H1 (cell line): ENCODE data around the gene KCNQ1OT1. TPM values are rescaled to one million over a fixed set of nuclear protein-coding genes. Genes with fewer than 3 reads are reported as not detected.

Source experiments
- CTCF ChIA-PET: fragments of 300-600 bp; sonication (Branson Sonifier 250); formaldehyde crosslinking; loops from one replicate; lab custom pipeline; 2021; ENCODE audit not compliant: partially characterized antibody; lab: Charles Lee
- POLR2A ChIA-PET: fragments of 300-600 bp; sonication (Branson Sonifier 250); formaldehyde crosslinking; loops from one replicate; lab custom pipeline; 2021; ENCODE audit warnings: inconsistent platforms; ENCODE audit not compliant: partially characterized antibody; lab: Charles Lee
- DNase-seq, 2 experiments: peaks; one replicate each; pipeline versions ENCODE4 v3.0.0 to v3.0.0-alpha.2; 2010 to 2022; ENCODE audit warnings: low spot score in 2 of 2, low read depth in 1 of 2, mixed read lengths in 1 of 2
- FAIRE-seq: peaks from 2 replicates; lab custom pipeline; 2011; peaks lifted over from hg19 to GRCh38; lab: Jason Lieb, UNC
- H2AFZ ChIP-seq: 2 replicates; pipeline ENCODE4 v1.8.1; 2012; ENCODE audit warnings: low read length, inconsistent platforms
- H2AK5ac ChIP-seq: 2 replicates; pipeline ENCODE4 v1.6.1; 2013; ENCODE audit warnings: low read depth, low read length
- H2BK120ac ChIP-seq: replicated peaks from 2 replicates; pipeline ENCODE3; 2013; ENCODE audit warnings: low read depth, low read length, inconsistent platforms
- H2BK12ac ChIP-seq: 2 replicates; pipeline ENCODE4 v1.6.1; 2013; ENCODE audit warnings: low read depth, low read length
- H2BK15ac ChIP-seq: 2 replicates; pipeline ENCODE4 v1.6.1; 2013; ENCODE audit warnings: low read length
- H2BK20ac ChIP-seq: 2 replicates; pipeline ENCODE4 v1.6.1; 2013; ENCODE audit warnings: low read length
- H2BK5ac ChIP-seq: 2 replicates; pipeline ENCODE4 v1.6.1; 2013; ENCODE audit warnings: low read depth, low read length
- H3K14ac ChIP-seq: 2 replicates; pipeline ENCODE4 v1.6.1; 2013; ENCODE audit warnings: inconsistent platforms; ENCODE audit not compliant: insufficient read length
- H3K18ac ChIP-seq: 2 replicates; pipeline ENCODE4 v1.6.1; 2013; ENCODE audit warnings: low read length; ENCODE audit errors: extremely low read depth
- H3K23ac ChIP-seq: 2 replicates; pipeline ENCODE4 v1.6.1; 2013; ENCODE audit warnings: inconsistent platforms; ENCODE audit not compliant: insufficient read length
- H3K23me2 ChIP-seq: 2 replicates; pipeline ENCODE4 v1.6.1; 2013; ENCODE audit warnings: low read depth, low read length
- H3K27ac ChIP-seq: 2 replicates; pipeline ENCODE4 v1.6.1; 2011; ENCODE audit warnings: low read depth, low read length, inconsistent platforms
- H3K27me3 ChIP-seq, 4 experiments: replicated peaks in 1 of 4; 1 replicate in 1 of 4; 2 replicates in 3 of 4; pipeline versions ENCODE4 v1.6.1 to v1.8.1; 2011 to 2013; ENCODE audit warnings: low read length in 3 of 4, mild to moderate bottlenecking in 3 of 4, inconsistent platforms in 2 of 4, mixed read lengths in 2 of 4, moderate library complexity in 1 of 4; ENCODE audit not compliant: control insufficient read depth in 3 of 4, insufficient read depth in 3 of 4; ENCODE audit errors: extremely low read depth in 1 of 4
- H3K36me3 ChIP-seq, 4 experiments: 2 replicates each; pipeline versions ENCODE4 v1.6.1 to v1.8.1; 2011 to 2013; ENCODE audit warnings: mild to moderate bottlenecking in 4 of 4, low read length in 3 of 4, moderate library complexity in 2 of 4, control low read depth in 1 of 4, inconsistent platforms in 1 of 4; ENCODE audit not compliant: insufficient read depth in 4 of 4, control insufficient read depth in 2 of 4
- H3K4ac ChIP-seq: replicated peaks from 2 replicates; pipeline ENCODE3; 2013; ENCODE audit warnings: low read length, low read depth, mixed read lengths, inconsistent platforms; ENCODE audit not compliant: insufficient read length
- H3K4me1 ChIP-seq, 4 experiments: replicated peaks in 1 of 4; 1 replicate in 1 of 4; 2 replicates in 3 of 4; pipeline versions ENCODE4 v1.6.1 to v1.8.1; 2011 to 2013; ENCODE audit warnings: low read length in 3 of 4, inconsistent platforms in 2 of 4, mixed read lengths in 1 of 4; ENCODE audit not compliant: insufficient read depth in 4 of 4, control insufficient read depth in 3 of 4
- H3K4me2 ChIP-seq, 2 experiments: 2 replicates each; pipeline versions ENCODE4 v1.6.1 to v1.8.1; 2011 to 2013; ENCODE audit warnings: low read depth in 2 of 2, low read length in 2 of 2, control low read depth in 1 of 2, inconsistent platforms in 1 of 2, mild to moderate bottlenecking in 1 of 2; ENCODE audit not compliant: insufficient read depth in 1 of 2
- H3K4me3 ChIP-seq, 4 experiments: fragments of 200-600, 300-600 bp in 1 of 4; sonication (generic), shearing (Covaris generic), sonication (Bioruptor Twin) in 1 of 4; 2 replicates each; pipeline versions ENCODE4 v1.5.1 to v1.8.1; 2011 to 2016; ENCODE audit warnings: low read length in 4 of 4, low read depth in 3 of 4, control low read depth in 2 of 4, inconsistent platforms in 2 of 4, mild to moderate bottlenecking in 2 of 4, mixed read lengths in 1 of 4, moderate library complexity in 1 of 4; ENCODE audit not compliant: insufficient read depth in 2 of 4; ENCODE audit errors: extremely low read depth in 1 of 4
- H3K56ac ChIP-seq: replicated peaks from 2 replicates; pipeline ENCODE3; 2013; ENCODE audit warnings: low read depth, mild to moderate bottlenecking, mixed read lengths, low read length, inconsistent platforms; ENCODE audit not compliant: insufficient read length
- H3K79me1 ChIP-seq: 2 replicates; pipeline ENCODE4 v1.6.1; 2013; ENCODE audit warnings: low read depth, low read length, control low read depth
- H3K79me2 ChIP-seq, 2 experiments: 2 replicates each; pipeline versions ENCODE4 v1.6.1 to v1.8.1; 2012 to 2013; ENCODE audit warnings: low read length in 2 of 2, mild to moderate bottlenecking in 2 of 2, inconsistent platforms in 1 of 2; ENCODE audit not compliant: insufficient read depth in 2 of 2, control insufficient read depth in 1 of 2
- H3K9ac ChIP-seq, 4 experiments: replicated peaks in 1 of 4; 1 replicate in 1 of 4; 2 replicates in 3 of 4; pipeline versions ENCODE4 v1.6.1 to v1.8.1; 2011 to 2013; ENCODE audit warnings: low read depth in 3 of 4, low read length in 3 of 4, control low read depth in 2 of 4, mild to moderate bottlenecking in 2 of 4, moderate library complexity in 2 of 4, inconsistent platforms in 1 of 4; ENCODE audit errors: extremely low read depth in 1 of 4
- H3K9me3 ChIP-seq, 2 experiments: 2 replicates each; pipeline versions ENCODE4 v1.6.1 to v1.8.1; 2012 to 2013; ENCODE audit warnings: mild to moderate bottlenecking in 2 of 2, moderate library complexity in 2 of 2, control low read depth in 1 of 2, inconsistent platforms in 1 of 2, low read depth in 1 of 2, low read length in 1 of 2, mixed read lengths in 1 of 2; ENCODE audit not compliant: insufficient read depth in 2 of 2
- H4K20me1 ChIP-seq, 2 experiments: replicated peaks in 1 of 2; 2 replicates each; pipeline versions ENCODE3 to v1.8.1; 2011 to 2013; ENCODE audit warnings: inconsistent platforms in 2 of 2, low read length in 2 of 2, mild to moderate bottlenecking in 1 of 2; ENCODE audit not compliant: insufficient read depth in 2 of 2, control insufficient read depth in 1 of 2
- H4K5ac ChIP-seq: 2 replicates; pipeline ENCODE4 v1.6.1; 2013; ENCODE audit warnings: low read length, low read depth, mixed read lengths, inconsistent platforms; ENCODE audit not compliant: insufficient read length
- H4K8ac ChIP-seq: 2 replicates; pipeline ENCODE4 v1.8.0; 2013; ENCODE audit warnings: mild to moderate bottlenecking, moderate library complexity, low read length, inconsistent platforms; ENCODE audit not compliant: insufficient read depth; ENCODE audit errors: extremely low read depth
- H4K91ac ChIP-seq: replicated peaks from 2 replicates; pipeline ENCODE3; 2013; ENCODE audit warnings: low read length, mixed read lengths, inconsistent platforms; ENCODE audit not compliant: insufficient read length
- BRCA1 ChIP-seq: IDR thresholded peaks from 2 replicates; pipeline ENCODE4 v1.6.1; 2012; ENCODE audit warnings: low read depth, low read length, improper control_type of control experiment
- EP300 ChIP-seq, 2 experiments: IDR thresholded peaks; 1 replicate in 1 of 2; 2 replicates in 1 of 2; pipeline ENCODE4 v1.6.1; 2011 to 2012; ENCODE audit warnings: low read depth in 2 of 2, low read length in 2 of 2, mild to moderate bottlenecking in 2 of 2, borderline replicate concordance in 1 of 2, inconsistent platforms in 1 of 2, moderate library complexity in 1 of 2
- KDM5A ChIP-seq: fragments of 200-600 bp; IDR thresholded peaks from 2 replicates; pipeline ENCODE4 v1.7.1; 2012; ENCODE audit warnings: mild to moderate bottlenecking, low read length, inconsistent platforms, mixed read lengths
- MAFK ChIP-seq: IDR thresholded peaks from 2 replicates; pipeline ENCODE4 v1.6.1; 2012; ENCODE audit warnings: low read depth, mild to moderate bottlenecking, improper control_type of control experiment, low read length
- PHF8 ChIP-seq: fragments of 200-600 bp; sonication (generic); conservative IDR thresholded peaks from 2 replicates; pipeline ENCODE4 v1.7.1; 2012; ENCODE audit warnings: low read depth, mild to moderate bottlenecking, inconsistent platforms, low read length, moderate library complexity
- POLR2AphosphoS5 ChIP-seq: IDR thresholded peaks from 2 replicates; pipeline ENCODE4 v1.6.1; 2011; ENCODE audit warnings: low read depth, low read length
- TAF1 ChIP-seq: IDR thresholded peaks from 2 replicates; pipeline ENCODE4 v1.6.1; 2011; ENCODE audit warnings: mild to moderate bottlenecking, low read depth, low read length
- WGBS, 2 experiments: shearing (Covaris generic) in 1 of 2; methylation state at CpG; one replicate each; pipeline versions ENCODE4 v1.1.6 to v1.1.7; 2013 to 2015; ENCODE audit warnings: low lambda C conversion rate in 2 of 2, mixed read lengths in 2 of 2, inconsistent platforms in 1 of 2, low coverage in 1 of 2, missing lambda C conversion rate in 1 of 2; ENCODE audit not compliant: insufficient replicate concordance in 2 of 2, insufficient coverage in 1 of 2, insufficient read length in 1 of 2; ENCODE audit errors: extremely low coverage in 1 of 2, missing lambda C conversion rate in 1 of 2; 5-methylcytosine and 5-hydroxymethylcytosine counted together
- polyA plus RNA-seq, 7 experiments: library from polyadenylated mRNA; depleted of rRNA in 3 of 7; stranded (reverse) in 5 of 7; unstranded in 2 of 7; fragments of >200 nt in 5 of 7; fragments of 200-250 nt in 2 of 7; gene quantifications; 1 replicate in 5 of 7; 2 replicates in 1 of 7; 4 replicates in 1 of 7; pipeline versions ENCODE4 v1.2.1 to v1.2.3, GENCODE V29; 2011 to 2013; ENCODE audit warnings: missing spikeins in 2 of 7, mixed read lengths in 2 of 7
- total RNA-seq: library from RNA; stranded (reverse); fragmentation: NEBNext Ultra II Directional; extraction: Animal tissue kit (Norgen Biotek cat#: 25700); gene quantifications from 2 replicates; pipeline ENCODE4 v1.2.1, GENCODE V29; 2021
- TF ChIP-seq, protein P1 (sequence below): IDR thresholded peaks from 2 replicates; pipeline ENCODE4 v1.6.1; 2012; ENCODE audit warnings: inconsistent platforms
- TF ChIP-seq, protein P2 (sequence below): IDR thresholded peaks from 2 replicates; pipeline ENCODE4 v1.6.1; 2012; ENCODE audit warnings: low read length, inconsistent platforms

The KCNQ1OT1 gene
- total and polyA plus RNA-seq, 2 of the 8 experiments (the other 6 are each of a cell fraction or from before 2014, with no cell fraction given): 0.21 to 1.2 TPM

- ChIA-PET POLR2A (no interaction called here), CTCF (no interaction called here)
- no peak overlapping the region for H2BK12ac ChIP-seq
- no peak overlapping the region for H2BK5ac ChIP-seq
- no peak overlapping the region for H2AFZ ChIP-seq
- no peak overlapping the region for H3K4me2 ChIP-seq
- no peak overlapping the region for H3K14ac ChIP-seq
- no peaks in the 10 kb centered on the region for H3K79me2 ChIP-seq
- H2BK15ac ChIP-seq: 0 out of 2 replicates have a peak overlapping the region, but pooled peaks have one; percentile 61
- no peak overlapping the region for H3K18ac ChIP-seq
- peaks cover 6% of the 10 kb centered on the region for H3K23me2 ChIP-seq
- no peaks in the 10 kb centered on the region for H3K9me3 ChIP-seq
- H4K91ac ChIP-seq: no peak overlapping the region
- no peak overlapping the region for H3K23ac ChIP-seq
- H3K56ac ChIP-seq: no peak overlapping the region
- H3K79me1 ChIP-seq: no peaks in the 10 kb centered on the region
- H3K4ac ChIP-seq: no peak overlapping the region
- no peak overlapping the region for H2AK5ac ChIP-seq
- no peak overlapping the region for H3K27ac ChIP-seq
- no peak overlapping the region for H2BK120ac ChIP-seq
- WGBS, 2 experiments: 89% methylated on average over 26 of the region's 33 CpGs; no CpG with 5 or more reads in 1 of the 2 experiments
- H2BK20ac ChIP-seq: no peak overlapping the region
- H4K5ac ChIP-seq: no peak overlapping the region
- no peak for TF ChIP-seq POLR2AphosphoS5
- no peak for TF ChIP-seq KDM5A
- no peak for TF ChIP-seq BRCA1
- TF ChIP-seq MAFK: no peak
- TF ChIP-seq, protein P1, sequence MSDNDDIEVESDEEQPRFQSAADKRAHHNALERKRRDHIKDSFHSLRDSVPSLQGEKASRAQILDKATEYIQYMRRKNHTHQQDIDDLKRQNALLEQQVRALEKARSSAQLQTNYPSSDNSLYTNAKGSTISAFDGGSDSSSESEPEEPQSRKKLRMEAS: no peak
- TF ChIP-seq PHF8: no peak
- no peak for TF ChIP-seq EP300 (IDR thresholded peaks at IDR 0.05; ENCODE audit: borderline replicate concordance in 1 of 2, low read depth in 2 of 2, low read length in 2 of 2)
- no peak for TF ChIP-seq TAF1
- TF ChIP-seq, protein P2, sequence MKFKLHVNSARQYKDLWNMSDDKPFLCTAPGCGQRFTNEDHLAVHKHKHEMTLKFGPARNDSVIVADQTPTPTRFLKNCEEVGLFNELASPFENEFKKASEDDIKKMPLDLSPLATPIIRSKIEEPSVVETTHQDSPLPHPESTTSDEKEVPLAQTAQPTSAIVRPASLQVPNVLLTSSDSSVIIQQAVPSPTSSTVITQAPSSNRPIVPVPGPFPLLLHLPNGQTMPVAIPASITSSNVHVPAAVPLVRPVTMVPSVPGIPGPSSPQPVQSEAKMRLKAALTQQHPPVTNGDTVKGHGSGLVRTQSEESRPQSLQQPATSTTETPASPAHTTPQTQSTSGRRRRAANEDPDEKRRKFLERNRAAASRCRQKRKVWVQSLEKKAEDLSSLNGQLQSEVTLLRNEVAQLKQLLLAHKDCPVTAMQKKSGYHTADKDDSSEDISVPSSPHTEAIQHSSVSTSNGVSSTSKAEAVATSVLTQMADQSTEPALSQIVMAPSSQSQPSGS: no peak
- H3K36me3 ChIP-seq: no peaks in the 10 kb centered on the region
- DNase-seq (peak in 1 of 2 experiments; percentile 45), FAIRE-seq (no peak)
- H4K8ac ChIP-seq: peak overlapping the region; percentile 36
- peaks cover 20 to 81% (median 49%) of the 10 kb centered on the region in 4 experiments for H3K27me3 ChIP-seq
- H3K4me3 ChIP-seq: no peak overlapping the region
- H3K4me1 ChIP-seq: peaks cover 0 to 3% (median 0%) of the 10 kb centered on the region in 4 experiments; a peak in 1 of 7 replicates
- no peak overlapping the region for H3K9ac ChIP-seq
- H4K20me1 ChIP-seq: peaks cover 3 to 12% of the 10 kb centered on the region in 2 experiments
Observed at GRCh38 chr11:2582946-2583604, 116.7 kb downstream of the KCNQ1OT1 start.
